ENCODE data around the gene TDRD10. TPM values are rescaled to one million over a fixed set of nuclear protein-coding genes. Genes with fewer than 3 reads are reported as not detected.

Gene TDRD10
- total RNA-seq, 1 donor from 2014 or later: not detected

GRCh38 chr1:154478639-154479038 is 23.4 kb upstream of the TDRD10 start:
- H3K36me3 Mint-ChIP-seq (ENCODE audit: unreplicated experiment): no peaks in the 10 kb centered on the region
- peaks cover 9% of the 10 kb centered on the region for H3K27me3 Mint-ChIP-seq (ENCODE audit: unreplicated experiment)
- DNase-seq: no peak
- H3K4me1 Mint-ChIP-seq (ENCODE audit: low read depth, unreplicated experiment): peaks cover 21% of the 10 kb centered on the region
- peaks cover 10% of the 10 kb centered on the region for H3K9me3 Mint-ChIP-seq (ENCODE audit: unreplicated experiment)
- TF ChIP-seq CTCF (IDR thresholded peaks at IDR 0.05; ENCODE audit: partially characterized antibody, unreplicated experiment): no peak
- no peak overlapping the region for H3K27ac Mint-ChIP-seq (ENCODE audit: unreplicated experiment)
- no peak overlapping the region for H3K4me3 Mint-ChIP-seq (ENCODE audit: unreplicated experiment)

GRCh38 chr1:154479764-154480421 is 22.1 kb upstream of the TDRD10 start:
- Mint-ChIP-seq H3K4me1 (ENCODE audit: low read depth, unreplicated experiment) (peaks cover 21% of the 10 kb centered on the region), H3K36me3 (ENCODE audit: unreplicated experiment) (no peaks in the 10 kb centered on the region), H3K27ac (ENCODE audit: unreplicated experiment) (peak overlapping the region; percentile 95), H3K4me3 (ENCODE audit: unreplicated experiment) (peak overlapping the region; percentile 78), H3K9me3 (ENCODE audit: unreplicated experiment) (peaks cover 10% of the 10 kb centered on the region), H3K27me3 (ENCODE audit: unreplicated experiment) (peaks cover 9% of the 10 kb centered on the region)
- peak; percentile 86 for TF ChIP-seq CTCF (IDR thresholded peaks at IDR 0.05; ENCODE audit: partially characterized antibody, unreplicated experiment)
- peak; percentile 59 for DNase-seq

GRCh38 chr1:154481053-154481452 is 21.0 kb upstream of the TDRD10 start:
- peak overlapping the region; percentile 95 for H3K27ac Mint-ChIP-seq (ENCODE audit: unreplicated experiment)
- H3K4me3 Mint-ChIP-seq (ENCODE audit: unreplicated experiment): peak overlapping the region; percentile 78
- DNase-seq: peak; percentile 38
- TF ChIP-seq CTCF (IDR thresholded peaks at IDR 0.05; ENCODE audit: partially characterized antibody, unreplicated experiment): no peak
- H3K27me3 Mint-ChIP-seq (ENCODE audit: unreplicated experiment): peaks cover 9% of the 10 kb centered on the region
- H3K36me3 Mint-ChIP-seq (ENCODE audit: unreplicated experiment): no peaks in the 10 kb centered on the region
- H3K9me3 Mint-ChIP-seq (ENCODE audit: unreplicated experiment): peaks cover 10% of the 10 kb centered on the region
- peaks cover 21% of the 10 kb centered on the region for H3K4me1 Mint-ChIP-seq (ENCODE audit: low read depth, unreplicated experiment)

- no peak overlapping the region for H3K4me3 Mint-ChIP-seq (ENCODE audit: unreplicated experiment)
- peaks cover 10% of the 10 kb centered on the region for H3K9me3 Mint-ChIP-seq (ENCODE audit: unreplicated experiment)
- H3K36me3 Mint-ChIP-seq (ENCODE audit: unreplicated experiment): no peaks in the 10 kb centered on the region
- peaks cover 22% of the 10 kb centered on the region for H3K4me1 Mint-ChIP-seq (ENCODE audit: low read depth, unreplicated experiment)
- peaks cover 11% of the 10 kb centered on the region for H3K27me3 Mint-ChIP-seq (ENCODE audit: unreplicated experiment)
- TF ChIP-seq CTCF (IDR thresholded peaks at IDR 0.05; ENCODE audit: partially characterized antibody, unreplicated experiment): no peak
- no peak overlapping the region for H3K27ac Mint-ChIP-seq (ENCODE audit: unreplicated experiment)
- no peak for DNase-seq
These were observed 17.8 kb upstream of the TDRD10 start for GRCh38 chr1:154483941-154484803.

GRCh38 chr1:154485106-154485505 is 16.9 kb upstream of the TDRD10 start:
- TF ChIP-seq CTCF (IDR thresholded peaks at IDR 0.05; ENCODE audit: partially characterized antibody, unreplicated experiment): no peak
- H3K4me1 Mint-ChIP-seq (ENCODE audit: low read depth, unreplicated experiment): peaks cover 17% of the 10 kb centered on the region
- no peak for DNase-seq
- no peak overlapping the region for H3K27ac Mint-ChIP-seq (ENCODE audit: unreplicated experiment)
- no peak overlapping the region for H3K4me3 Mint-ChIP-seq (ENCODE audit: unreplicated experiment)
- H3K9me3 Mint-ChIP-seq (ENCODE audit: unreplicated experiment): peaks cover 10% of the 10 kb centered on the region
- peaks cover 11% of the 10 kb centered on the region for H3K27me3 Mint-ChIP-seq (ENCODE audit: unreplicated experiment)
- H3K36me3 Mint-ChIP-seq (ENCODE audit: unreplicated experiment): no peaks in the 10 kb centered on the region

All from glutamatergic neuron (in vitro differentiated cells).